GM12878 (cell line): ENCODE data around the gene PLXDC1. TPM values are rescaled to one million over a fixed set of nuclear protein-coding genes. Genes with fewer than 3 reads are reported as not detected.
A peak's percentile ranks its signal among the peaks of the same experiment; 100 is the strongest.

Experiments
- DPF2 ChIP-seq: fragments of 450-650 bp; IDR thresholded peaks from 2 replicates; pipeline ENCODE4 v1.6.1; 2017; ENCODE audit warnings: mild to moderate bottlenecking
- EZH2 ChIP-seq: IDR thresholded peaks from 2 replicates; pipeline ENCODE4 v1.6.1; 2012; ENCODE audit warnings: low read depth, mild to moderate bottlenecking, control low read depth, inconsistent platforms, low read length, borderline replicate concordance; ENCODE audit not compliant: control insufficient read depth
- HDAC6 ChIP-seq: fragments of 200-600 bp; sonication (generic); IDR thresholded peaks from one replicate; pipeline ENCODE4 v1.8.0; 2017; ENCODE audit warnings: antibody characterized with exemption; ENCODE audit not compliant: unreplicated experiment
- KDM1A ChIP-seq: fragments of 200-600 bp; sonication (generic); IDR thresholded peaks from 2 replicates; pipeline ENCODE4 v1.6.1; 2016; ENCODE audit warnings: borderline replicate concordance
- MEF2B ChIP-seq: fragments of 450-650 bp; IDR thresholded peaks from 2 replicates; pipeline ENCODE4 v1.6.1; 2018; ENCODE audit warnings: mild to moderate bottlenecking, moderate library complexity; ENCODE audit not compliant: partially characterized antibody, poor library complexity, severe bottlenecking
- MTA2 ChIP-seq: fragments of 450-650 bp; IDR thresholded peaks from 2 replicates; pipeline ENCODE4 v1.6.1; 2016; ENCODE audit warnings: low read depth, mild to moderate bottlenecking, moderate library complexity
- MTA3 ChIP-seq: IDR thresholded peaks from 2 replicates; pipeline ENCODE4 v1.6.1; 2012; ENCODE audit warnings: low read length, inconsistent platforms, borderline replicate concordance
- MXI1 ChIP-seq: fragments of 150-350 bp; IDR thresholded peaks from 2 replicates; pipeline ENCODE4 v1.6.1; 2011; ENCODE audit warnings: low read depth, mild to moderate bottlenecking, inconsistent platforms, low read length, improper control_type of control experiment
- MYC ChIP-seq: IDR thresholded peaks from 2 replicates; pipeline ENCODE4 v1.6.1; 2011; ENCODE audit warnings: mild to moderate bottlenecking, low read length, moderate library complexity, inconsistent platforms; ENCODE audit not compliant: insufficient read depth, insufficient replicate concordance, insufficient read length, severe bottlenecking
- NBN ChIP-seq: fragments of 450-650 bp; IDR thresholded peaks from 2 replicates; pipeline ENCODE4 v1.6.1; 2016
- PAX5 ChIP-seq: IDR thresholded peaks from 2 replicates; pipeline ENCODE4 v1.6.1; 2011; ENCODE audit warnings: low read depth, low read length, borderline replicate concordance
- PML ChIP-seq: IDR thresholded peaks from 2 replicates; pipeline ENCODE4 v1.6.1; 2012; ENCODE audit warnings: low read length, inconsistent platforms
- RB1 ChIP-seq: fragments of 450-650 bp; formaldehyde crosslinking; IDR thresholded peaks from 2 replicates; pipeline ENCODE4 v1.6.1; 2017; ENCODE audit warnings: mild to moderate bottlenecking, borderline replicate concordance
- RCOR1 ChIP-seq: conservative IDR thresholded peaks from 2 replicates; pipeline ENCODE4 v1.6.1; 2012; ENCODE audit warnings: low read depth, low read length, improper control_type of control experiment
- RELA ChIP-seq: fragments of 450-650 bp; IDR thresholded peaks from 2 replicates; pipeline ENCODE4 v1.8.0; 2014; ENCODE audit warnings: borderline replicate concordance; ENCODE audit not compliant: partially characterized antibody
- RUNX3 ChIP-seq: IDR thresholded peaks from 2 replicates; pipeline ENCODE4 v1.6.1; 2012; ENCODE audit warnings: low read length, inconsistent platforms
- SMAD1 ChIP-seq: fragments of 450-650 bp; IDR thresholded peaks from 2 replicates; pipeline ENCODE4 v1.6.1; 2018; ENCODE audit warnings: mild to moderate bottlenecking, low read depth; ENCODE audit not compliant: partially characterized antibody
- SMARCA5 ChIP-seq: fragments of 450-650 bp; IDR thresholded peaks from 2 replicates; pipeline ENCODE4 v1.6.1; 2017; ENCODE audit warnings: mild to moderate bottlenecking
- SP1 ChIP-seq: IDR thresholded peaks from one replicate; pipeline ENCODE4 v1.6.1; 2011; ENCODE audit warnings: low read depth, low read length
- SREBF1 ChIP-seq: IDR thresholded peaks from 2 replicates; pipeline ENCODE4 v1.6.1; 2012; ENCODE audit warnings: mild to moderate bottlenecking, low read length
- SRF ChIP-seq, 2 experiments: IDR thresholded peaks; 2 replicates each; pipeline ENCODE4 v1.6.1; 2011; ENCODE audit warnings: low read depth in 2 of 2, low read length in 2 of 2, mild to moderate bottlenecking in 1 of 2, moderate library complexity in 1 of 2
- TARDBP ChIP-seq: IDR thresholded peaks from 2 replicates; pipeline ENCODE4 v1.6.1; 2016; ENCODE audit warnings: borderline replicate concordance
- TBL1XR1 ChIP-seq: IDR thresholded peaks from 2 replicates; pipeline ENCODE4 v1.6.1; 2012; ENCODE audit warnings: low read depth, low read length, improper control_type of control experiment
- TCF12 ChIP-seq: IDR thresholded peaks from 2 replicates; pipeline ENCODE4 v1.6.1; 2011; ENCODE audit warnings: low read depth, mild to moderate bottlenecking, low read length
- YY1 ChIP-seq: IDR thresholded peaks from 2 replicates; pipeline ENCODE4 v1.6.1; 2011; ENCODE audit warnings: low read depth, mild to moderate bottlenecking, low read length
- ZNF274 ChIP-seq: IDR thresholded peaks from one replicate; pipeline ENCODE4 v1.8.0; 2011; ENCODE audit not compliant: insufficient read length, insufficient read depth
- polyA plus RNA-seq, 11 experiments: library from polyadenylated mRNA; depleted of rRNA in 4 of 11; unstranded in 6 of 11; stranded (reverse) in 5 of 11; fragments of >200 nt; fragmentation: Nextera tagmentation in 4 of 11; fragmentation: Illumina TruSeq in 1 of 11; extraction: Ambion mirVana in 4 of 11; extraction: Trizol in 1 of 11; gene quantifications; 1 replicate in 1 of 11; 2 replicates in 10 of 11; pipeline versions ENCODE4 v1.2.1 to v1.2.3, GENCODE V29; 2011 to 2016; ENCODE audit warnings: inconsistent platforms in 2 of 11, missing spikeins in 2 of 11, low read depth in 1 of 11
- total RNA-seq, 4 experiments: library from RNA; depleted of rRNA in 3 of 4; stranded (reverse); fragments of >200 nt in 3 of 4; fragmentation: Illumina TruSeq in 1 of 4; extraction: Trizol in 1 of 4; gene quantifications; 2 replicates each; pipeline versions ENCODE4 v1.2.1 to v1.2.3, GENCODE V29; 2013 to 2021
- TF ChIP-seq, protein P1 (sequence below): fragments of 450-650 bp; IDR thresholded peaks from 2 replicates; pipeline ENCODE4 v1.6.1; 2017; ENCODE audit warnings: mild to moderate bottlenecking, low read depth, inconsistent platforms; ENCODE audit not compliant: poor library complexity, severe bottlenecking
- TF ChIP-seq, protein P2 (sequence below): fragments of 450-650 bp; conservative IDR thresholded peaks from 2 replicates; pipeline ENCODE4 v1.6.1; 2017; ENCODE audit warnings: mild to moderate bottlenecking, moderate library complexity
- TF ChIP-seq, protein P3 (sequence below): IDR thresholded peaks from 2 replicates; pipeline ENCODE4 v1.6.1; 2012; ENCODE audit warnings: low read depth, low read length, improper control_type of control experiment

The PLXDC1 gene
- total and polyA plus RNA-seq, 10 of the 15 experiments (the other 5 are each of a cell fraction or from before 2014, with no cell fraction given), result 0.03 to 0.30 (median 0.22) TPM; not detected in 7

DNA sequence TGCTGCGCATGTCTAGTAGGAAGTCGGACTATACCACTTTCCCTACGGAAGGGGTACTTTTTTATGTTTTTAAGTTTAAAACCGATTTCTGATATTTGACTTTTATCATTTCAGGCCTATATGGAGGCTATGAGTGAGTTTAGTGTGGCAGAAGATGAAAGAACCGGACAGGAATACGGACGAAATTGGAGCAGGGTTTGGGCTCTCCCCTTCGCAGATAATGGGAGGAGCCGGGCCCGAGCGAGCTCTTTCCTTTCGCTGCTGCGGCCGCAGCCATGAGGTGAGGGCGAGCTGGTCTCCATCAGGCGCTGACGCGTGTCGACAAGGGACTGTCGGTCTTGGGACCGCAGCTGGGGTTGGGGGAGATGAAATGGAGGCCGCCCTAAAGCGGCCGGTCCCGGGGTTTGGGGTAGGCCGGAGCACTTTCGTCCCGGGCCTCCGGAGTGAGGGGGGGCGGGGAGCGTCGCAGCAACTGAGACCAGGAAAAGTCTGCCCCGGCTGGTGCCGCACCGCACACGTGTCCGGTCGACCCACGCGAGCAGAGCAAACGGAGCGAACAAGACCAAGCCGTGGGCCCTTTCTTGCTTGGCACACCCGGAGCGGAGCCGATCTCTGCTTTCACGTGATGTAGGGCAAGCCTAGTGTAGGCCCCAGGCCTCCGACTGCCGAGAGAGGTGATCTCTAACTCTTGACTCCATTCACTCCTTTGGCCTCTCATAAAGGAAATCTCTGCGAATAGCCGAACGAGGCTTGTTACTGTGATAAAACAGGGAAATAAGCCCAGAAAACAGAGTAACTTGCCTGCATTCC lies 48.8 kb upstream of the PLXDC1 start, which contains the start of gene RPL19 (continued):
- no peak for TF ChIP-seq RCOR1
- no peak for TF ChIP-seq SRF (IDR thresholded peaks at IDR 0.05; ENCODE audit: low read depth in 2 of 2, low read length in 2 of 2)
- TF ChIP-seq MXI1, result peak; percentile 92
- no peak for TF ChIP-seq SP1
- TF ChIP-seq TBL1XR1, result peak; percentile 57
- peak; percentile 47 for TF ChIP-seq RUNX3
- TF ChIP-seq YY1, result peak; percentile 92
- TF ChIP-seq, protein P1, sequence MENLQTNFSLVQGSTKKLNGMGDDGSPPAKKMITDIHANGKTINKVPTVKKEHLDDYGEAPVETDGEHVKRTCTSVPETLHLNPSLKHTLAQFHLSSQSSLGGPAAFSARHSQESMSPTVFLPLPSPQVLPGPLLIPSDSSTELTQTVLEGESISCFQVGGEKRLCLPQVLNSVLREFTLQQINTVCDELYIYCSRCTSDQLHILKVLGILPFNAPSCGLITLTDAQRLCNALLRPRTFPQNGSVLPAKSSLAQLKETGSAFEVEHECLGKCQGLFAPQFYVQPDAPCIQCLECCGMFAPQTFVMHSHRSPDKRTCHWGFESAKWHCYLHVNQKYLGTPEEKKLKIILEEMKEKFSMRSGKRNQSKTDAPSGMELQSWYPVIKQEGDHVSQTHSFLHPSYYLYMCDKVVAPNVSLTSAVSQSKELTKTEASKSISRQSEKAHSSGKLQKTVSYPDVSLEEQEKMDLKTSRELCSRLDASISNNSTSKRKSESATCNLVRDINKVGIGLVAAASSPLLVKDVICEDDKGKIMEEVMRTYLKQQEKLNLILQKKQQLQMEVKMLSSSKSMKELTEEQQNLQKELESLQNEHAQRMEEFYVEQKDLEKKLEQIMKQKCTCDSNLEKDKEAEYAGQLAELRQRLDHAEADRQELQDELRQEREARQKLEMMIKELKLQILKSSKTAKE, result peak; percentile 98
- 0 out of 2 replicates have a peak, but pooled peaks have one; percentile 24 for TF ChIP-seq DPF2
- TF ChIP-seq MTA3, result 0 out of 2 replicates have a peak, but pooled peaks have one; percentile 51
- peak; percentile 35 for TF ChIP-seq SMAD1
- peak; percentile 24 for TF ChIP-seq RELA
- TF ChIP-seq MTA2, result no peak
- no peak for TF ChIP-seq EZH2
- TF ChIP-seq MEF2B, result peak; percentile 35
- peak; percentile 82 for TF ChIP-seq NBN
- TF ChIP-seq TCF12, result peak; percentile 73
- no peak for TF ChIP-seq ZNF274
- peak; percentile 99 for TF ChIP-seq SREBF1
- TF ChIP-seq HDAC6, result peak; percentile 60
- TF ChIP-seq TARDBP, result 0 out of 2 replicates have a peak, but pooled peaks have one; percentile 18
- peak; percentile 98 for TF ChIP-seq PML
- TF ChIP-seq, protein P2, sequence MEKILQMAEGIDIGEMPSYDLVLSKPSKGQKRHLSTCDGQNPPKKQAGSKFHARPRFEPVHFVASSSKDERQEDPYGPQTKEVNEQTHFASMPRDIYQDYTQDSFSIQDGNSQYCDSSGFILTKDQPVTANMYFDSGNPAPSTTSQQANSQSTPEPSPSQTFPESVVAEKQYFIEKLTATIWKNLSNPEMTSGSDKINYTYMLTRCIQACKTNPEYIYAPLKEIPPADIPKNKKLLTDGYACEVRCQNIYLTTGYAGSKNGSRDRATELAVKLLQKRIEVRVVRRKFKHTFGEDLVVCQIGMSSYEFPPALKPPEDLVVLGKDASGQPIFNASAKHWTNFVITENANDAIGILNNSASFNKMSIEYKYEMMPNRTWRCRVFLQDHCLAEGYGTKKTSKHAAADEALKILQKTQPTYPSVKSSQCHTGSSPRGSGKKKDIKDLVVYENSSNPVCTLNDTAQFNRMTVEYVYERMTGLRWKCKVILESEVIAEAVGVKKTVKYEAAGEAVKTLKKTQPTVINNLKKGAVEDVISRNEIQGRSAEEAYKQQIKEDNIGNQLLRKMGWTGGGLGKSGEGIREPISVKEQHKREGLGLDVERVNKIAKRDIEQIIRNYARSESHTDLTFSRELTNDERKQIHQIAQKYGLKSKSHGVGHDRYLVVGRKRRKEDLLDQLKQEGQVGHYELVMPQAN, result peak; percentile 81
- no peak for TF ChIP-seq SMARCA5
- TF ChIP-seq, protein P3, sequence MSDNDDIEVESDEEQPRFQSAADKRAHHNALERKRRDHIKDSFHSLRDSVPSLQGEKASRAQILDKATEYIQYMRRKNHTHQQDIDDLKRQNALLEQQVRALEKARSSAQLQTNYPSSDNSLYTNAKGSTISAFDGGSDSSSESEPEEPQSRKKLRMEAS, result no peak; the same call in 1 of the 2 replicates
- 0 out of 2 replicates have a peak, but pooled peaks have one; percentile 37 for TF ChIP-seq RB1
- TF ChIP-seq MYC, result peak; percentile 91
- peak; percentile 62; the same call in 1 of the 2 replicates for TF ChIP-seq PAX5
- no peak for TF ChIP-seq KDM1A
